Endothelial cell of umbilical vein (primary cell): ENCODE results near the gene CBFB. TPM values are rescaled to one million over a fixed set of nuclear protein-coding genes. Genes with fewer than 3 reads are reported as not detected.

Experiments used
- BruUV-seq: library from RNA; stranded (reverse); fragments of 400-500 nt; replicated peaks from 2 replicates; lab custom pipeline; 2021; lab: Mats Ljungman, UMichigan
- CTCF ChIA-PET: fragments of 300-600, 350-600 bp; sonication (Branson Sonifier 250); formaldehyde crosslinking; loops from one replicate; lab custom pipeline; 2021; ENCODE audit warnings: antibody characterized with exemption, inconsistent platforms; lab: Charles Lee
- POLR2A ChIA-PET: fragments of 300-600, 350-600 bp; sonication (Branson Sonifier 250); formaldehyde crosslinking; loops from one replicate; lab custom pipeline; 2021; ENCODE audit warnings: antibody characterized with exemption, inconsistent platforms; lab: Charles Lee
- DNase-seq: peaks from one replicate; pipeline ENCODE4 v3.0.0-alpha.2; 2011; ENCODE audit warnings: low read depth, low spot score
- FAIRE-seq: peaks from 2 replicates; lab custom pipeline; 2011; peaks lifted over from hg19 to GRCh38; lab: Jason Lieb, UNC
- H2AFZ ChIP-seq: 2 replicates; pipeline ENCODE4 v1.6.0; 2012; ENCODE audit warnings: low read depth, low read length, control low read depth, inconsistent platforms
- H3K27ac ChIP-seq: 2 replicates; pipeline ENCODE4 v1.5.1; 2011; ENCODE audit warnings: low read depth, mild to moderate bottlenecking, control low read depth, low read length, moderate library complexity; ENCODE audit not compliant: insufficient read depth
- H3K27me3 ChIP-seq, 2 experiments: 2 replicates each; pipeline versions ENCODE4 v1.6.0 to v1.6.1; 2011; ENCODE audit warnings: low read length in 2 of 2, mixed read lengths in 1 of 2; ENCODE audit not compliant: control insufficient read depth in 2 of 2, insufficient read depth in 2 of 2
- H3K36me3 ChIP-seq, 2 experiments: 2 replicates in 1 of 2; 3 replicates in 1 of 2; pipeline ENCODE4 v1.5.1; 2011; ENCODE audit warnings: low read length in 2 of 2, mild to moderate bottlenecking in 1 of 2, moderate library complexity in 1 of 2; ENCODE audit not compliant: control insufficient read depth in 2 of 2, insufficient read depth in 2 of 2; ENCODE audit errors: extremely low read depth in 1 of 2
- H3K4me1 ChIP-seq: 3 replicates; pipeline ENCODE4 v1.5.1; 2011; ENCODE audit warnings: mild to moderate bottlenecking, low read length; ENCODE audit not compliant: control insufficient read depth, insufficient read depth; ENCODE audit errors: extremely low read depth
- H3K4me2 ChIP-seq: 2 replicates; pipeline ENCODE4 v1.6.1; 2011; ENCODE audit warnings: low read length, control low read depth, mixed read lengths; ENCODE audit not compliant: insufficient read depth
- H3K4me3 ChIP-seq, 3 experiments: fragments of 200-600 bp in 1 of 3; sonication (generic), shearing (Covaris generic) in 1 of 3; replicated peaks in 1 of 3; 2 replicates each; pipeline ENCODE4 v1.5.1; 2011 to 2016; ENCODE audit warnings: control low read depth in 3 of 3, low read length in 3 of 3, mild to moderate bottlenecking in 2 of 3, inconsistent platforms in 1 of 3, low read depth in 1 of 3, moderate library complexity in 1 of 3; ENCODE audit not compliant: insufficient read depth in 1 of 3
- H3K79me2 ChIP-seq: 2 replicates; pipeline ENCODE4 v1.6.0; 2012; ENCODE audit warnings: low read length, inconsistent platforms; ENCODE audit not compliant: control insufficient read depth, insufficient read depth
- H3K9ac ChIP-seq: replicated peaks from 2 replicates; pipeline ENCODE3; 2011; ENCODE audit warnings: low read length, control low read depth; ENCODE audit not compliant: insufficient read depth; ENCODE audit errors: extremely low read depth
- H3K9me1 ChIP-seq: replicated peaks from 3 replicates; pipeline ENCODE4 v1.6.0; 2011; ENCODE audit warnings: mild to moderate bottlenecking, low read length; ENCODE audit not compliant: control insufficient read depth, insufficient read depth; ENCODE audit errors: extremely low read depth
- H3K9me3 ChIP-seq: replicated peaks from 2 replicates; pipeline ENCODE4 v1.5.1; 2012; ENCODE audit warnings: low read length, inconsistent platforms; ENCODE audit not compliant: control insufficient read depth, insufficient read depth
- H4K20me1 ChIP-seq: replicated peaks from 2 replicates; pipeline ENCODE3; 2011; ENCODE audit warnings: mild to moderate bottlenecking, low read length; ENCODE audit not compliant: control insufficient read depth, insufficient read depth; ENCODE audit errors: extremely low read depth
- EZH2 ChIP-seq: IDR thresholded peaks from 2 replicates; pipeline ENCODE4 v1.6.1; 2012; ENCODE audit warnings: borderline replicate concordance, low read depth, mild to moderate bottlenecking, moderate library complexity, low read length, inconsistent platforms; ENCODE audit not compliant: severe bottlenecking
- FOS ChIP-seq: IDR thresholded peaks from 2 replicates; pipeline ENCODE4 v1.6.1; 2011; ENCODE audit warnings: mild to moderate bottlenecking, low read length, moderate library complexity, borderline replicate concordance; ENCODE audit not compliant: insufficient read depth
- GATA2 ChIP-seq: IDR thresholded peaks from 2 replicates; pipeline ENCODE4 v1.7.0; 2011; ENCODE audit warnings: low read depth, mild to moderate bottlenecking, moderate library complexity, mixed read lengths, low read length; ENCODE audit not compliant: insufficient read length, insufficient read depth
- JUN ChIP-seq: IDR thresholded peaks from 2 replicates; pipeline ENCODE4 v1.6.1; 2011; ENCODE audit warnings: borderline replicate concordance, low read depth; ENCODE audit not compliant: insufficient read length, insufficient read depth
- MAX ChIP-seq: IDR thresholded peaks from 2 replicates; pipeline ENCODE4 v1.6.1; 2011; ENCODE audit not compliant: insufficient read depth, insufficient read length
- POLR2AphosphoS5 ChIP-seq: IDR thresholded peaks from 2 replicates; pipeline ENCODE4 v1.6.1; 2012; ENCODE audit warnings: low read depth, mild to moderate bottlenecking, control low read depth, low read length, moderate library complexity; ENCODE audit not compliant: insufficient read depth
- dilution Hi-C: fragments of 300-500 bp; cut with MboI; formaldehyde crosslinking; loops from one replicate; pipeline ENCODE4 v1.15.0; 2019; ENCODE audit warnings: low sequenced_read_pairs; ENCODE audit not compliant: extremely low pct_ligation_motif_present
- intact Hi-C: fragments of 100-400 bp; cut with micrococcal nuclease; formaldehyde crosslinking; loops from one replicate; pipeline ENCODE4 v1.10.0; 2022
- polyA plus RNA-seq, 4 experiments: library from polyadenylated mRNA; depleted of rRNA in 3 of 4; stranded (reverse) in 3 of 4; unstranded in 1 of 4; fragments of >200 nt; gene quantifications; 2 replicates each; pipeline versions ENCODE4 v1.2.1 to v1.2.3, GENCODE V29; 2011 to 2012; ENCODE audit warnings: missing spikeins in 1 of 4
- total RNA-seq: library from RNA; stranded (reverse); gene quantifications from 2 replicates; pipeline ENCODE4 v1.2.3, GENCODE V29; 2021
- TF ChIP-seq, protein P1 (sequence below), 2 donors: IDR thresholded peaks; 1 replicate in 1 of 2; 2 replicates in 1 of 2; pipeline ENCODE4 v1.5.1; 2011; ENCODE audit warnings: low read length in 2 of 2, mild to moderate bottlenecking in 2 of 2, moderate library complexity in 2 of 2, control low read depth in 1 of 2, inconsistent platforms in 1 of 2, low read depth in 1 of 2; ENCODE audit not compliant: insufficient read depth in 1 of 2; ENCODE audit errors: extremely low read depth in 1 of 2

The CBFB gene
- total and polyA plus RNA-seq, 2 donors (not counting 3 experiments of a cell fraction or from before 2014, with no cell fraction given): 27.8 to 103 TPM

DNA sequence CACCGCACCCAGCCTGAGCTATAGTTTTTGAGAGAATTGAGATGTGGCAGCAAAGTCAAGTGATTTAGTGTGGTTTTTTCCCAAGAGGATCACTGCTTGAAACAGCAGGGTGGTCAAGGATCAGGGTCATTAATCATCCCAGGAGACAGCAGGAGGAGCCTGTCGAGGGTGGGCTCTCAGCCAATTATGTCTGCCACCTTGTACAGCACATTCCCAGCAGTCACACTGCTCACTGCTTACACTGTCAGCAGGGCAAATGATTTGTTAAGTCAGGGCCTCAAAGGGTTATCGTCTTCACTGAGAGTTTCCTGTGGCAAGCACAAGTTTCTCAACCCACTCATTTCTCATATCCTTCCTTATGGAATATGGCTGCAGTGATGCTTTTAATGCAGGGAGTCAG is 108.7 kb downstream of the CBFB start:
- Histone ChIP-seq H3K36me3 (peaks cover 0 to 29% of the 10 kb centered on the region in 2 experiments), H3K79me2 (no peaks in the 10 kb centered on the region), H3K4me1 (peaks cover 9% of the 10 kb centered on the region), H2AFZ (no peak overlapping the region), H4K20me1 (no peaks in the 10 kb centered on the region), H3K27me3 (no peaks in the 10 kb centered on the region), H3K9ac (no peak overlapping the region), H3K27ac (no peak overlapping the region), H3K4me2 (no peak overlapping the region), H3K9me1 (no peaks in the 10 kb centered on the region), H3K4me3 (no peak overlapping the region), H3K9me3 (no peaks in the 10 kb centered on the region)
- POLR2A ChIA-PET: no interaction called here
- DNase-seq: peak; percentile 96
- no TSS peak for BruUV-seq
- no peak for TF ChIP-seq EZH2
- TF ChIP-seq, protein P1, sequence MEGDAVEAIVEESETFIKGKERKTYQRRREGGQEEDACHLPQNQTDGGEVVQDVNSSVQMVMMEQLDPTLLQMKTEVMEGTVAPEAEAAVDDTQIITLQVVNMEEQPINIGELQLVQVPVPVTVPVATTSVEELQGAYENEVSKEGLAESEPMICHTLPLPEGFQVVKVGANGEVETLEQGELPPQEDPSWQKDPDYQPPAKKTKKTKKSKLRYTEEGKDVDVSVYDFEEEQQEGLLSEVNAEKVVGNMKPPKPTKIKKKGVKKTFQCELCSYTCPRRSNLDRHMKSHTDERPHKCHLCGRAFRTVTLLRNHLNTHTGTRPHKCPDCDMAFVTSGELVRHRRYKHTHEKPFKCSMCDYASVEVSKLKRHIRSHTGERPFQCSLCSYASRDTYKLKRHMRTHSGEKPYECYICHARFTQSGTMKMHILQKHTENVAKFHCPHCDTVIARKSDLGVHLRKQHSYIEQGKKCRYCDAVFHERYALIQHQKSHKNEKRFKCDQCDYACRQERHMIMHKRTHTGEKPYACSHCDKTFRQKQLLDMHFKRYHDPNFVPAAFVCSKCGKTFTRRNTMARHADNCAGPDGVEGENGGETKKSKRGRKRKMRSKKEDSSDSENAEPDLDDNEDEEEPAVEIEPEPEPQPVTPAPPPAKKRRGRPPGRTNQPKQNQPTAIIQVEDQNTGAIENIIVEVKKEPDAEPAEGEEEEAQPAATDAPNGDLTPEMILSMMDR (IDR thresholded peaks at IDR 0.05; ENCODE audit: extremely low read depth in 1 of 2, insufficient read depth in 1 of 2, low read depth in 1 of 2, low read length in 2 of 2): no peak
- TF ChIP-seq FOS: no peak
- no peak for TF ChIP-seq JUN
- TF ChIP-seq POLR2AphosphoS5: peak; percentile 63
- peak; percentile 72 for TF ChIP-seq GATA2
- no peak for TF ChIP-seq MAX
- peak; percentile 84 for FAIRE-seq
- dilution Hi-C loops: no loop called here
- intact Hi-C loops: no loop called here
- CTCF ChIA-PET: interaction anchor here (0.8 to 7.4 kb wide), 7 partner anchors 9 to 185 kb away, joined by 3 to 67 read pairs (median 3); no protein-coding TSS in a partner anchor
